GM23338 (cell line): ENCODE data around the gene REC8. TPM values are rescaled to one million over a fixed set of nuclear protein-coding genes. Genes with fewer than 3 reads are reported as not detected.

Experiments used
- ATAC-seq: fragments of 200-7000 bp; cut with Tn5 transposase; 3 replicates; pipeline ENCODE4 v1.9.1; 2020
- DNase-seq: peaks from one replicate; pipeline ENCODE4 v3.0.0-alpha.2; 2015; ENCODE audit warnings: low spot score
- H2AFZ ChIP-seq: fragments of 200-600 bp; sonication (generic); 2 replicates; pipeline ENCODE4 v1.8.0; 2016; ENCODE audit warnings: antibody characterized with exemption, mild to moderate bottlenecking, moderate library complexity
- H3F3A ChIP-seq: fragments of 200-600 bp; sonication (generic); replicated peaks from 2 replicates; pipeline ENCODE4 v1.8.0; 2017; ENCODE audit warnings: antibody characterized with exemption, mixed run types, low read depth
- H3K27ac ChIP-seq: fragments of 200-600 bp; sonication (generic); 2 replicates; pipeline ENCODE4 v1.6.1; 2016; ENCODE audit warnings: low read depth
- H3K27me3 ChIP-seq: fragments of 200-600 bp; sonication (generic); 2 replicates; pipeline ENCODE4 v1.8.0; 2016; ENCODE audit warnings: mild to moderate bottlenecking, mixed run types, moderate library complexity; ENCODE audit not compliant: insufficient read depth
- H3K36me3 ChIP-seq: fragments of 200-600 bp; sonication (generic); 2 replicates; pipeline ENCODE4 v1.8.0; 2016; ENCODE audit warnings: mild to moderate bottlenecking; ENCODE audit not compliant: insufficient read depth
- H3K4me1 ChIP-seq: fragments of 200-600 bp; sonication (generic); 2 replicates; pipeline ENCODE4 v1.8.0; 2016; ENCODE audit warnings: mild to moderate bottlenecking, moderate library complexity; ENCODE audit not compliant: insufficient read depth
- H3K4me2 ChIP-seq: fragments of 200-600 bp; sonication (generic); 2 replicates; pipeline ENCODE4 v1.7.1; 2017; ENCODE audit warnings: mixed run types
- H3K4me3 ChIP-seq: fragments of 200-600 bp; sonication (generic); 2 replicates; pipeline ENCODE4 v1.6.1; 2016; ENCODE audit warnings: mixed run types
- H3K79me2 ChIP-seq: fragments of 200-600 bp; sonication (generic); replicated peaks from 2 replicates; pipeline ENCODE4 v1.8.0; 2017; ENCODE audit warnings: mild to moderate bottlenecking; ENCODE audit not compliant: insufficient read depth
- H3K9me2 ChIP-seq: fragments of 200-600 bp; sonication (generic); 2 replicates; pipeline ENCODE4 v1.8.0; 2017; ENCODE audit not compliant: insufficient read depth
- H4K20me1 ChIP-seq: fragments of 200-600 bp; sonication (generic); replicated peaks from 2 replicates; pipeline ENCODE4 v1.8.0; 2017; ENCODE audit warnings: mild to moderate bottlenecking; ENCODE audit not compliant: insufficient read depth
- H3K27ac Mint-ChIP-seq: 2 replicates; pipeline ENCODE4 v1.8.0; 2020; ENCODE audit warnings: inconsistent platforms, mild to moderate bottlenecking, moderate library complexity, mixed read lengths
- H3K27me3 Mint-ChIP-seq: 3 replicates; pipeline ENCODE4 v1.8.0; 2022; ENCODE audit warnings: low read depth, mild to moderate bottlenecking, moderate library complexity, mixed read lengths, inconsistent platforms; ENCODE audit not compliant: insufficient read depth, poor library complexity
- H3K36me3 Mint-ChIP-seq: 3 replicates; pipeline ENCODE4 v1.8.0; 2021; ENCODE audit warnings: low read depth, mild to moderate bottlenecking, inconsistent platforms, moderate library complexity, mixed read lengths
- H3K4me1 Mint-ChIP-seq: 3 replicates; pipeline ENCODE4 v1.8.0; 2020; ENCODE audit warnings: mild to moderate bottlenecking, inconsistent platforms, mixed read lengths
- H3K4me3 Mint-ChIP-seq: 3 replicates; pipeline ENCODE4 v1.8.0; 2021; ENCODE audit warnings: moderate library complexity, mild to moderate bottlenecking, inconsistent platforms, mixed read lengths
- H3K9me3 Mint-ChIP-seq: 3 replicates; pipeline ENCODE4 v1.8.0; 2020; ENCODE audit warnings: moderate library complexity, mild to moderate bottlenecking, inconsistent platforms, mixed read lengths
- ZNF114 ChIP-seq: fragments of 250-450 bp; sonication (Bioruptor Pico); IDR thresholded peaks from 2 replicates; pipeline ENCODE4 v1.5.0; 2020; ENCODE audit warnings: mild to moderate bottlenecking, moderate library complexity
- polyA plus RNA-seq: library from polyadenylated mRNA; unstranded; fragments of >200 nt; fragmentation: Nextera tagmentation; extraction: Ambion mirVana; gene quantifications from 2 replicates; pipeline ENCODE4 v1.2.1, GENCODE V29; 2016
- total RNA-seq: library from RNA; depleted of rRNA; stranded (reverse); fragments of >200 nt; shearing (Covaris generic); gene quantifications from 2 replicates; pipeline ENCODE4 v1.2.3, GENCODE V29; 2014
- TF ChIP-seq, protein P1 (sequence below): fragments of 250-450 bp; sonication (Bioruptor Pico); IDR thresholded peaks from 2 replicates; pipeline ENCODE4 v1.5.0; 2020; ENCODE audit warnings: mild to moderate bottlenecking, moderate library complexity

REC8 gene
- total and polyA plus RNA-seq, 2 experiments from 2014 or later = 25.7 to 36.8 TPM

DNA sequence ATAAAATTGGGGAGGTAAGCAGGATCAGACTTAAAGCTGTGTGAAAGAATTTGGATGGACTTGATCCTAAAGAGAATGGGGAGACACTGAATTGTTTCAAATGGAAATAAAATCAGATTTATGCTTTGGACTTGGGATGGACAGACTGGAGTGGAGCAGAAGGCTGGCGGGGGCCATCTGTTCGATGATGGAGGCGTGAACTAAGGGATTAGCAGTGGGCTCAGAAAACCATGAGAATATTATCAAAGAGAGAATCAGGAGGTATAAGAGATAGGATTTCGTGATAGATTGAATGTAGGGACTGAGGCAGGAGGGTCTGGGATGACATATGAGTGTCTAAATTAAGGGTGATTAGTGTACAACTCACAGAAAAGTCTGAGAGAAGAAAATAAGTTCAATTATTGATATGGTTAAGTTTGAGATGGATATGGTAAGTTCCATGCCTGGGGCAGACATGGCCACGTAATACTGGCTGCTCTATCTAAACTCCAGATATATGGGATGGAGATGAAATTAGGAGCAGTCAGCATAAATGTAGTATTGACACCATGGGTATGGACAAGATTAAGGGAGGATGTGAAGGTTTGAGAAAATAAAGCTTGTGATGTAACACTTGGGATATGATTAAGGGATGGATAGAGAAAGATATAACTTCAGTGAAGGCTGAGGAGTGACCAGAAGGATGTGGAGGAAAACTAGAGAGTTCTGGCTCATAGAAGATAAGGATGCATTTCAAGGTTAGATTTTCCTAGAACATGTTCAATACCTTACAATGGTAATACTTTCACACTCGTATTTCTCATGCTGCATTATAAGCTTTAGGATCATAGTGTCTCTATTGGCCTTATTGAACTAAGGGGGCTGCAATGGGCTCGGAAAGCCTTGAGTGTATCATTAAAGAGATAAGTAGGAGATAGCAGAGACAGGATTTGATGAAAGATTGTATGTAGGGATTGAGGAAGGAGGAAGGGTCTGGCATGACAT lies 32.6 kb downstream of the REC8 start (continued):
- no peak for TF ChIP-seq ZNF114 (CRISPR knock-in tag)
- TF ChIP-seq, protein P1, sequence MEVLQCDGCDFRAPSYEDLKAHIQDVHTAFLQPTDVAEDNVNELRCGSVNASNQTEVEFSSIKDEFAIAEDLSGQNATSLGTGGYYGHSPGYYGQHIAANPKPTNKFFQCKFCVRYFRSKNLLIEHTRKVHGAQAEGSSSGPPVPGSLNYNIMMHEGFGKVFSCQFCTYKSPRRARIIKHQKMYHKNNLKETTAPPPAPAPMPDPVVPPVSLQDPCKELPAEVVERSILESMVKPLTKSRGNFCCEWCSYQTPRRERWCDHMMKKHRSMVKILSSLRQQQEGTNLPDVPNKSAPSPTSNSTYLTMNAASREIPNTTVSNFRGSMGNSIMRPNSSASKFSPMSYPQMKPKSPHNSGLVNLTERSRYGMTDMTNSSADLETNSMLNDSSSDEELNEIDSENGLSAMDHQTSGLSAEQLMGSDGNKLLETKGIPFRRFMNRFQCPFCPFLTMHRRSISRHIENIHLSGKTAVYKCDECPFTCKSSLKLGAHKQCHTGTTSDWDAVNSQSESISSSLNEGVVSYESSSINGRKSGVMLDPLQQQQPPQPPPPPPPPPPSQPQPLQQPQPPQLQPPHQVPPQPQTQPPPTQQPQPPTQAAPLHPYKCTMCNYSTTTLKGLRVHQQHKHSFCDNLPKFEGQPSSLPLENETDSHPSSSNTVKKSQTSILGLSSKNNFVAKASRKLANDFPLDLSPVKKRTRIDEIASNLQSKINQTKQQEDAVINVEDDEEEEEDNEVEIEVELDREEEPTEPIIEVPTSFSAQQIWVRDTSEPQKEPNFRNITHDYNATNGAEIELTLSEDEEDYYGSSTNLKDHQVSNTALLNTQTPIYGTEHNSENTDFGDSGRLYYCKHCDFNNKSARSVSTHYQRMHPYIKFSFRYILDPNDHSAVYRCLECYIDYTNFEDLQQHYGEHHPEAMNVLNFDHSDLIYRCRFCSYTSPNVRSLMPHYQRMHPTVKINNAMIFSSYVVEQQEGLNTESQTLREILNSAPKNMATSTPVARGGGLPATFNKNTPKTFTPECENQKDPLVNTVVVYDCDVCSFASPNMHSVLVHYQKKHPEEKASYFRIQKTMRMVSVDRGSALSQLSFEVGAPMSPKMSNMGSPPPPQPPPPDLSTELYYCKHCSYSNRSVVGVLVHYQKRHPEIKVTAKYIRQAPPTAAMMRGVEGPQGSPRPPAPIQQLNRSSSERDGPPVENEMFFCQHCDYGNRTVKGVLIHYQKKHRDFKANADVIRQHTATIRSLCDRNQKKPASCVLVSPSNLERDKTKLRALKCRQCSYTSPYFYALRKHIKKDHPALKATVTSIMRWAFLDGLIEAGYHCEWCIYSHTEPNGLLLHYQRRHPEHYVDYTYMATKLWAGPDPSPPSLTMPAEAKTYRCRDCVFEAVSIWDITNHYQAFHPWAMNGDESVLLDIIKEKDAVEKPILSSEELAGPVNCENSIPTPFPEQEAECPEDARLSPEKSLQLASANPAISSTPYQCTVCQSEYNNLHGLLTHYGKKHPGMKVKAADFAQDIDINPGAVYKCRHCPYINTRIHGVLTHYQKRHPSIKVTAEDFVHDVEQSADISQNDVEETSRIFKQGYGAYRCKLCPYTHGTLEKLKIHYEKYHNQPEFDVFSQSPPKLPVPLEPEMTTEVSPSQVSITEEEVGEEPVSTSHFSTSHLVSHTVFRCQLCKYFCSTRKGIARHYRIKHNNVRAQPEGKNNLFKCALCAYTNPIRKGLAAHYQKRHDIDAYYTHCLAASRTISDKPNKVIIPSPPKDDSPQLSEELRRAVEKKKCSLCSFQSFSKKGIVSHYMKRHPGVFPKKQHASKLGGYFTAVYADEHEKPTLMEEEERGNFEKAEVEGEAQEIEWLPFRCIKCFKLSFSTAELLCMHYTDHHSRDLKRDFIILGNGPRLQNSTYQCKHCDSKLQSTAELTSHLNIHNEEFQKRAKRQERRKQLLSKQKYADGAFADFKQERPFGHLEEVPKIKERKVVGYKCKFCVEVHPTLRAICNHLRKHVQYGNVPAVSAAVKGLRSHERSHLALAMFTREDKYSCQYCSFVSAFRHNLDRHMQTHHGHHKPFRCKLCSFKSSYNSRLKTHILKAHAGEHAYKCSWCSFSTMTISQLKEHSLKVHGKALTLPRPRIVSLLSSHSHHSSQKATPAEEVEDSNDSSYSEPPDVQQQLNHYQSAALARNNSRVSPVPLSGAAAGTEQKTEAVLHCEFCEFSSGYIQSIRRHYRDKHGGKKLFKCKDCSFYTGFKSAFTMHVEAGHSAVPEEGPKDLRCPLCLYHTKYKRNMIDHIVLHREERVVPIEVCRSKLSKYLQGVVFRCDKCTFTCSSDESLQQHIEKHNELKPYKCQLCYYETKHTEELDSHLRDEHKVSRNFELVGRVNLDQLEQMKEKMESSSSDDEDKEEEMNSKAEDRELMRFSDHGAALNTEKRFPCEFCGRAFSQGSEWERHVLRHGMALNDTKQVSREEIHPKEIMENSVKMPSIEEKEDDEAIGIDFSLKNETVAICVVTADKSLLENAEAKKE (CRISPR knock-in tag) = no peak

DNA sequence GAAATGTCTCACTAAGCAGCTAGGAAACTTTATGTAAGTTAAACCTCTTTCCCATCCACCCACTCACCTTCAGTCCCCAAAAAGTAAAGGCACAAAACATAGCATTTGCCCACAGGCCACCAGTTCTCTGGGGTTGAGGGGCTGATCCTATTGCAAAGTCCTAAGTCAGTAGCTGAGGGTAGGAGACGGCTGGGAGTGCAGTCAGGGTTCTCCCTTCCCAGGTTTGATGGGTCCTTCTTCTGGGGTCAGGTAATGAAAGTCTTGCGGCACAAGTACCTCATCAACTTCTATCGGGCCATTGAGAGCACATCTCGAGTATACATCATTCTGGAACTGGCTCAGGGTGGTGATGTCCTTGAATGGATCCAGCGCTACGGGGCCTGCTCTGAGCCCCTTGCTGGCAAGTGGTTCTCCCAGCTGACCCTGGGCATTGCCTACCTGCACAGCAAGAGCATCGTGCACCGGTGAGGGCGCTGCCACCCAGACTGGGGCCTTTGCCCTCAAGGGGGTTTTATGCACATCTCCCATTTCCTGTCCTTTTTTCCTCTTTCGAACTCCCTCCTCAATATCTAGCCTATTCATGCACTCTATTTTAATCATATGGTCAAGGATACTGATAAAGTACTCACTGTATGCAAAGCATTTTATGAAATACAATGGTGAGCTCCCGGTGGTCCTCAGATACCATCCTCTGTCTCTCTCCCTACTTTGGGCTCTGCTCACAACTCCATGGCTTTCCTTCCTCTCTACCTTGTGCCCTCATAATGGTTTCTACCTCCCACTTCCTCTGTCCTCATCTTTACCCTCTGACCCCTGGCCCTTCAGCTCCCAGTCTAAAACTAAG lies 34.6 kb downstream of the REC8 start:
- Histone ChIP-seq H3K36me3 (peaks cover 13% of the 10 kb centered on the region), H2AFZ (no peak overlapping the region), H3K27me3 (no peaks in the 10 kb centered on the region), H3K4me3 (no peak overlapping the region), H4K20me1 (no peaks in the 10 kb centered on the region; the same call in 1 of the 2 replicates), H3K79me2 (no peaks in the 10 kb centered on the region), H3K9me2 (no peaks in the 10 kb centered on the region), H3F3A (peaks cover 2% of the 10 kb centered on the region), H3K27ac (no peak overlapping the region), H3K4me2 (no peak overlapping the region), H3K4me1 (peaks cover 10% of the 10 kb centered on the region; the same call in 1 of the 2 replicates)
- H3K9me3 Mint-ChIP-seq = peaks cover 12% of the 10 kb centered on the region
- H3K36me3 Mint-ChIP-seq = peaks cover 82% of the 10 kb centered on the region
- no peak for DNase-seq
- H3K27me3 Mint-ChIP-seq = peaks cover 8% of the 10 kb centered on the region
- H3K27ac Mint-ChIP-seq = no peak overlapping the region
- TF ChIP-seq, protein P1 (CRISPR knock-in tag) = no peak
- ATAC-seq = no peak
- H3K4me1 Mint-ChIP-seq = peaks cover 23% of the 10 kb centered on the region
- no peak overlapping the region; the same call in 2 of the 3 replicates for H3K4me3 Mint-ChIP-seq
